Measurements from ENCODE around the gene IQGAP2. TPM values are rescaled to one million over a fixed set of nuclear protein-coding genes. Genes with fewer than 3 reads are reported as not detected.

The IQGAP2 gene
- total RNA-seq, 1 experiment from 2014 or later: not detected

- ChIA-PET POLR2A (ENCODE audit: unreplicated experiment) (no interaction called here), CTCF (no interaction called here)
- no TSS peak for BruUV-seq (replicated peaks)
- no peak for DNase-seq
- Histone ChIP-seq H3F3A (ENCODE audit: insufficient read depth, low read depth) (no peaks in the 10 kb centered on the region), H3K36me3 (ENCODE audit: low read depth) (no peaks in the 10 kb centered on the region), H3K27me3 (ENCODE audit: insufficient read depth, low read depth) (no peaks in the 10 kb centered on the region), H3K4me1 (replicated peaks; ENCODE audit: insufficient read depth) (no peaks in the 10 kb centered on the region), H3K9me2 (ENCODE audit: insufficient read depth) (no peaks in the 10 kb centered on the region), H3K4me2 (no peak overlapping the region), H2AFZ (no peak overlapping the region), H3K4me3 (no peak overlapping the region), H3K27ac (no peak overlapping the region), H3K9me3 (ENCODE audit: insufficient read depth, low read depth) (no peaks in the 10 kb centered on the region), H3K79me2 (ENCODE audit: low read depth) (no peaks in the 10 kb centered on the region), H4K20me1 (ENCODE audit: insufficient read depth) (no peaks in the 10 kb centered on the region; the same call in 1 of the 2 replicates)
- intact Hi-C loops (cut with micrococcal nuclease; ENCODE audit: unreplicated experiment): no loop called here
- TF ChIP-seq EZH2 (IDR thresholded peaks at IDR 0.05; ENCODE audit: low read depth) (no peak), CTCF (conservative IDR thresholded peaks at IDR 0.05) (no peak)
These were observed 11.7 kb downstream of the IQGAP2 start for GRCh38 chr5:76414788-76415187.

GRCh38 chr5:76415855-76416254 lies 12.8 kb downstream of the IQGAP2 start:
- H3K4me3 ChIP-seq: no peak overlapping the region
- TF ChIP-seq EZH2 (IDR thresholded peaks at IDR 0.05; ENCODE audit: low read depth) (no peak), CTCF (conservative IDR thresholded peaks at IDR 0.05) (no peak)
- H3K4me1 ChIP-seq (replicated peaks; ENCODE audit: insufficient read depth): no peaks in the 10 kb centered on the region
- no peaks in the 10 kb centered on the region for H3K36me3 ChIP-seq (ENCODE audit: low read depth)
- no peaks in the 10 kb centered on the region for H3F3A ChIP-seq (ENCODE audit: insufficient read depth, low read depth)
- no peak overlapping the region for H3K27ac ChIP-seq
- no peak for DNase-seq
- H2AFZ ChIP-seq: no peak overlapping the region
- ChIA-PET POLR2A (ENCODE audit: unreplicated experiment) (no interaction called here), CTCF (no interaction called here)
- no TSS peak for BruUV-seq (replicated peaks)
- H3K4me2 ChIP-seq: no peak overlapping the region
- H3K9me3 ChIP-seq (ENCODE audit: insufficient read depth, low read depth): no peaks in the 10 kb centered on the region
- no peaks in the 10 kb centered on the region; the same call in 1 of the 2 replicates for H4K20me1 ChIP-seq (ENCODE audit: insufficient read depth)
- no peaks in the 10 kb centered on the region for H3K79me2 ChIP-seq (ENCODE audit: low read depth)
- no peaks in the 10 kb centered on the region for H3K9me2 ChIP-seq (ENCODE audit: insufficient read depth)
- H3K27me3 ChIP-seq (ENCODE audit: insufficient read depth, low read depth): no peaks in the 10 kb centered on the region
- intact Hi-C loops (cut with micrococcal nuclease; ENCODE audit: unreplicated experiment): no loop called here

GRCh38 chr5:76419597-76420298 lies 16.7 kb downstream of the IQGAP2 start:
- TF ChIP-seq CTCF (conservative IDR thresholded peaks at IDR 0.05): no peak
- Histone ChIP-seq H3K27me3 (ENCODE audit: insufficient read depth, low read depth) (0 out of 2 replicates have a peak, but pooled peaks cover 3% of the 10 kb centered on the region), H3K36me3 (ENCODE audit: low read depth) (no peaks in the 10 kb centered on the region), H3K9me3 (ENCODE audit: insufficient read depth, low read depth) (no peaks in the 10 kb centered on the region), H3K9me2 (ENCODE audit: insufficient read depth) (no peaks in the 10 kb centered on the region), H3F3A (ENCODE audit: insufficient read depth, low read depth) (no peaks in the 10 kb centered on the region), H3K4me2 (no peak overlapping the region), H3K4me3 (no peak overlapping the region), H3K27ac (no peak overlapping the region), H3K79me2 (ENCODE audit: low read depth) (no peaks in the 10 kb centered on the region), H3K4me1 (replicated peaks; ENCODE audit: insufficient read depth) (no peaks in the 10 kb centered on the region), H4K20me1 (ENCODE audit: insufficient read depth) (no peaks in the 10 kb centered on the region; the same call in 1 of the 2 replicates), H2AFZ (no peak overlapping the region)
- ChIA-PET POLR2A (ENCODE audit: unreplicated experiment) (no interaction called here), CTCF (no interaction called here)
- no TSS peak for BruUV-seq (replicated peaks)
- DNase-seq: no peak
- intact Hi-C loops (cut with micrococcal nuclease; ENCODE audit: unreplicated experiment): no loop called here
